Activated naive CD8-positive, alpha-beta T cell treated with anti-CD3 and anti-CD28 coated beads, Interleukin-2, amount 10 ng/mL, durations not matched to agents 7 days and 5 days (primary cell): Measurements from ENCODE around the gene ITIH5. TPM values are rescaled to one million over a fixed set of nuclear protein-coding genes. Genes with fewer than 3 reads are reported as not detected.

Experiments
- ATAC-seq: fragments of 150-1000 bp; cut with Tn5 transposase; one replicate; pipeline ENCODE4 v1.10.0; 2021; ENCODE audit warnings: low read depth, moderate library complexity
- POLR2A ChIA-PET: fragments of 350-600 bp; sonication (Branson Sonifier 250); formaldehyde crosslinking; loops from one replicate; lab custom pipeline; 2021; ENCODE audit warnings: antibody characterized with exemption; lab: Charles Lee
- DNase-seq: peaks from one replicate; pipeline ENCODE4 v3.0.0; 2021
- H3K27ac Mint-ChIP-seq: one replicate; pipeline ENCODE4 v1.8.0; 2022; ENCODE audit warnings: mild to moderate bottlenecking, mixed read lengths
- H3K27me3 Mint-ChIP-seq: one replicate; pipeline ENCODE4 v1.8.0; 2022; ENCODE audit warnings: mild to moderate bottlenecking, moderate library complexity, mixed read lengths
- H3K36me3 Mint-ChIP-seq: one replicate; pipeline ENCODE4 v1.8.0; 2021; ENCODE audit warnings: mild to moderate bottlenecking, mixed read lengths
- H3K4me1 Mint-ChIP-seq: one replicate; pipeline ENCODE4 v1.8.0; 2021; ENCODE audit warnings: mixed read lengths
- H3K4me3 Mint-ChIP-seq: one replicate; pipeline ENCODE4 v1.8.0; 2022; ENCODE audit warnings: mild to moderate bottlenecking, moderate library complexity, mixed read lengths
- H3K9me3 Mint-ChIP-seq: one replicate; pipeline ENCODE4 v1.8.0; 2021; ENCODE audit warnings: mixed read lengths
- total RNA-seq, 2 experiments: library from RNA; stranded (reverse); gene quantifications; one replicate each; pipeline ENCODE4 v1.2.3, GENCODE V29; 2021

Gene ITIH5
- total RNA-seq, 2 experiments from 2014 or later, result not detected

DNA sequence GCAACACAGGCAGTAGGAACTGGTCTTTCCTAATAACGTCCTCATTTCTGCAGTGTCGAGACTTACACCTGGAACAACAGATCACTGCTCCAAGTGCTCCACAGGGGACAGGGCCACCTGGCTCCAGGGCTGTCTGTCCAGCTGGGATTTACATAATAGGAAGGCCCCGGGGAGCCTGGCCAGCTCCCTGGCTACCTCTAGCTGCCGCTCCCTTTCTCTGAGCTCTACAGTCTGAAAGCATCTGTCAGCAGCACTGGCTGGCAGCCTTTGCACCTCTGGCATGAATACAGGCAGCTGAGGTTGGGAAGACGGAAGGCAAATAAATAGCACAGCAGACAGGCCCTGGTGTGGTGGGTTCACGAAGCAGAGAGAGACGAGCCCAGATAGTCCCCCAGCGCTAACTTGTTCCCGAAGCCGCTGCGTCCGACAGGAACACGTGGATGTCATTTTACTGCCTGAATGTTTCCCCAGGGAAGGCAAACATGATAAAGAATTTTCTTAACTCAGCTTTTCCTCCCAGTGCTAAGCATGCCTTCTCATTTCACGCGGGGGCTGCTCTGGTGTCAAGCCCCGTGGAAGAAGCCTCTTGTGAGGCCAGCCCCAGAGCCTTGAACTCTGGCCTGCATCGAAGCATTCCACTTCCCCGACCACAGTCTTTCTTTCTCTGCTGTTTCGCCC, 105.4 kb downstream of the ITIH5 start:
- DNase-seq (no peak), ATAC-seq (no peak)
- Mint-ChIP-seq H3K27ac (no peak overlapping the region), H3K9me3 (no peaks in the 10 kb centered on the region), H3K36me3 (no peaks in the 10 kb centered on the region), H3K27me3 (peaks cover 9% of the 10 kb centered on the region), H3K4me3 (no peak overlapping the region), H3K4me1 (peaks cover 2% of the 10 kb centered on the region)
- POLR2A ChIA-PET, result no interaction called here

DNA sequence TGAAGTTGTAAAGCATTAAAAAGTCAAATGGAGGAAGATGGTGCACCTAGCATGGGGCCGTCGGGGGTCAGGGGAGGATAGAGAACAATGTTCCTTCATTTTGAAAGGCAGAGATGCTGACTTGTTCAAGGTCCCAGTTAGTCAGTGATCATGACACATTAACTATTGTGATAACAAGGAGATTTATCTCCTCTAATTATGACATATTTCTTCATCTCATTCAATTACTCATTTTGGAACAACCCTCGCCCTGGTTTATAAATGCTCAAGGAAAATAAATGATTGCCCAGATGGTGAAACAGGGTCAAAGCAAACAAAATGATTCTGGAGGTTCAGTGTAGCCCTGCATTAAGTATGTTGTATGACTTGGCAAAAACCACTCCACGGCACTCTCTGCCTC, 106.2 kb downstream of the ITIH5 start:
- H3K27me3 Mint-ChIP-seq, result peaks cover 9% of the 10 kb centered on the region
- DNase-seq, result no peak
- H3K27ac Mint-ChIP-seq, result no peak overlapping the region
- H3K4me3 Mint-ChIP-seq, result no peak overlapping the region
- POLR2A ChIA-PET, result no interaction called here
- no peaks in the 10 kb centered on the region for H3K36me3 Mint-ChIP-seq
- peaks cover 5% of the 10 kb centered on the region for H3K4me1 Mint-ChIP-seq
- ATAC-seq, result no peak
- H3K9me3 Mint-ChIP-seq, result no peaks in the 10 kb centered on the region

GRCh38 chr10:7559386-7559785, 107.4 kb downstream of the ITIH5 start:
- H3K27me3 Mint-ChIP-seq, result peaks cover 10% of the 10 kb centered on the region
- H3K27ac Mint-ChIP-seq, result no peak overlapping the region
- POLR2A ChIA-PET, result no interaction called here
- no peak overlapping the region for H3K4me3 Mint-ChIP-seq
- no peaks in the 10 kb centered on the region for H3K36me3 Mint-ChIP-seq
- H3K9me3 Mint-ChIP-seq, result no peaks in the 10 kb centered on the region
- DNase-seq, result no peak
- H3K4me1 Mint-ChIP-seq, result peaks cover 5% of the 10 kb centered on the region
- no peak for ATAC-seq

DNA sequence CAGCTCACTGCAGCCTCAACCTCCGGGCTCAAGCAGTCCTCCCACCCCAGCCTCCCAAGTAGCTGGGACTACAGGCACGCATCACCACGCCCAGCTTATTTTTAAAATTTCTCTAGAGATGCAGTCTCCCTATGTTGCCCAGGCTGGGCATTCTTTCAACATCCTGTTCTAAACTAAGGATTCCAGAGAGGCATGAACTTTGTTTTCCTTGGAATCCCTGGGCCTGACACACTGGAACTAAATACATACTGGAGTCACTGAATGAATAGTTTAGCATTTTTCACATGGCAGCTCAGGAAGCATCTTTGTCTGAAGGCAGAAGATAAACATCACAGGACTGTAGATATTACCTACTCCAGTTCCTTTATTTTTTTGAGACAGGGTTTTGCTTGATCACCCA, 108.7 kb downstream of the ITIH5 start:
- Mint-ChIP-seq H3K4me1 (peaks cover 5% of the 10 kb centered on the region), H3K9me3 (no peaks in the 10 kb centered on the region), H3K27ac (no peak overlapping the region), H3K4me3 (no peak overlapping the region), H3K36me3 (no peaks in the 10 kb centered on the region), H3K27me3 (peaks cover 10% of the 10 kb centered on the region)
- POLR2A ChIA-PET, result no interaction called here
- DNase-seq, result no peak
- no peak for ATAC-seq

DNA sequence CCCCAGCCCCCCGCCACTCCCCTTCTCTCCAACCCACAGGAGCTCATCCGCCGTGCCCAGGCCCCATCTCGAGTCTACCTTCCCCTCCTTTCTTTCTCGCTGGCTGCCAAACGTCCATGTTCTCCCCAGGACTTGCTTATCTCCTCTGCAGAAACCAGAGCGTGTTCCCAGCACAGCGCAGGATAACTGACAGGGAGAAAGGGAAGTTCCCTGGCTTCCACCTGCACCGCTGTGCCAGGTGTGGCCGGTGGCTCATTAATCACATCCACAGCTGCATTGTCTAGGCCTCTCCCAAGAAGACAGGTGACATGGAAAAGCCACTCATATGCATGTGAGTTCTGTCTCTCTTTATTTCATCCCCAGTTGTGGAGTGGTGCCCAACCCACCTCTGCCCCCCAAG, 113.2 kb downstream of the ITIH5 start:
- Mint-ChIP-seq H3K9me3 (no peaks in the 10 kb centered on the region), H3K36me3 (no peaks in the 10 kb centered on the region), H3K27me3 (peaks cover 8% of the 10 kb centered on the region), H3K4me3 (no peak overlapping the region), H3K4me1 (peaks cover 2% of the 10 kb centered on the region), H3K27ac (no peak overlapping the region)
- DNase-seq (no peak), ATAC-seq (no peak)
- POLR2A ChIA-PET, result interaction anchor here (0.6 kb wide), 1 partner anchor 21 kb away, joined by 6 read pairs; no protein-coding TSS in a partner anchor

DNA sequence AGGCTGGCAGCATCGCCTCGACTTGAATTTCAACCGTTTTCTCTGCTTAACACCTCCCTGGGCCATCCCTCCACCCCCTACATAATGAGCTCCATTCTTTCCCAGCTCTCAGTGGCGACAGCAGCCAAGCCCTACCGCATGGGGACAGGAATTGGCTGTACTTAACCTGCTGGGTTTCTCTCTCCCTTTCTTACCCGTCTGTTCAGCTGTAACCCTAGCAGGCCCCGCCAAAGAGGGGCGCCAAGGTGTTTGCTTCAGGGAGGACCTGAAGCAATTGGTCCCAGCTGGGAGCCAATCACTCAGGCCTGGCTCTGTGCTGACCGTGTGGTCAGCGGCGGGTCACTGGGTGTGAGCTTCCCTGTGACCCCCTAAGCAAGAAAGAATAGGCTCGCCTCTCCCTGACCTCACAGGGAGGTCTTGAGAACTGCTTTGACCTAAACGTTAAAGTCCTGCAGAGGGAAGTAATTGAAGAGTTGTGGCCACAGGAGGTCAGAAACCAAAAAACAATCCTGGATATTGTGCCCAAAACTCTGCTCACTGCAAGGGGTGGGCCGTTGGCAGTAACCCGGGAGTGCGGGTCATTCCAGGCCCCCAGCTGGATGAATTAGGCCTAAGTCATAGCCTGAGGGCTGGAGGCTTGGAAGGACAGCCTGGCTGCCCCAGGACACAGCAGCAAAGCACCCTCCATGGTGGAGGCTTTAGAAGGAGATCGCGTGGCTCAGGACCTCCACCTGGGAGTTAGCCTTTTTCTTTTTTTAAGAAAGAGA, 114.6 kb downstream of the ITIH5 start:
- H3K36me3 Mint-ChIP-seq, result no peaks in the 10 kb centered on the region
- peaks cover 8% of the 10 kb centered on the region for H3K27me3 Mint-ChIP-seq
- H3K4me1 Mint-ChIP-seq, result peaks cover 2% of the 10 kb centered on the region
- POLR2A ChIA-PET, result no interaction called here
- peak overlapping the region; percentile 55 for H3K27ac Mint-ChIP-seq
- no peaks in the 10 kb centered on the region for H3K9me3 Mint-ChIP-seq
- ATAC-seq, result no peak
- H3K4me3 Mint-ChIP-seq, result no peak overlapping the region
- no peak for DNase-seq

GRCh38 chr10:7551289-7551688, 115.5 kb downstream of the ITIH5 start:
- ATAC-seq, result no peak

DNA sequence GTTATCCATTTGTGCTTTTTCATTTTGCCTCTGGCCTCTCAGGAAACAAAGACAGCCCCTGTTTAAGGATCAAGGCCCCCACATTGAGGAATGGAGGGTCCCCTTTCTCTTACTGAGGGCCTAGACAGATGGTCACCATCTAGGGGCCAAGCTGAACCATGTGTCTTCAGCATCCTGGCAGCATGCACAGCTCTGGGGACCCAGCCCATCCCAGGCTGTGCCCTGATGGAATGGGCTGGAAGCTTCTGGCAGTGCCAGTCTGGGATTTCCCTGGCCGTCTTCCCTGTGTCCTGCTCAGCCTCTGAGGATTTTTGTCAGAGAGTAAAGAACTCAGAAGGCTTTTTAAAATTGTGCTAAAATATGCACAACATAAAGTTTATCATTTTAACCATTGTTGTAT, 116.8 kb downstream of the ITIH5 start:
- H3K9me3 Mint-ChIP-seq, result no peaks in the 10 kb centered on the region
- H3K27ac Mint-ChIP-seq, result no peak overlapping the region
- no peak for DNase-seq
- H3K4me1 Mint-ChIP-seq, result no peaks in the 10 kb centered on the region
- H3K4me3 Mint-ChIP-seq, result no peak overlapping the region
- no peak for ATAC-seq
- peaks cover 6% of the 10 kb centered on the region for H3K27me3 Mint-ChIP-seq
- POLR2A ChIA-PET, result no interaction called here
- H3K36me3 Mint-ChIP-seq, result no peaks in the 10 kb centered on the region

More at GRCh38 chr10:7551289-7551688, 115.5 kb downstream of the ITIH5 start:
- Mint-ChIP-seq H3K4me1 (peaks cover 2% of the 10 kb centered on the region), H3K4me3 (no peak overlapping the region), H3K27me3 (peaks cover 6% of the 10 kb centered on the region), H3K36me3 (no peaks in the 10 kb centered on the region), H3K27ac (no peak overlapping the region), H3K9me3 (no peaks in the 10 kb centered on the region)
- POLR2A ChIA-PET, result no interaction called here
- no peak for DNase-seq

GRCh38 chr10:7547829-7548228, 118.9 kb downstream of the ITIH5 start:
- no peak for ATAC-seq
- no peak for DNase-seq
- H3K9me3 Mint-ChIP-seq, result no peaks in the 10 kb centered on the region
- POLR2A ChIA-PET, result interaction anchor here (0.6 kb wide), 1 partner anchor 137 kb away, joined by 3 read pairs; the partner anchor contains the start of gene SFMBT2
- H3K4me3 Mint-ChIP-seq, result no peak overlapping the region
- no peaks in the 10 kb centered on the region for H3K36me3 Mint-ChIP-seq
- H3K27me3 Mint-ChIP-seq, result peaks cover 4% of the 10 kb centered on the region
- H3K4me1 Mint-ChIP-seq, result no peaks in the 10 kb centered on the region
- H3K27ac Mint-ChIP-seq, result no peak overlapping the region

GRCh38 chr10:7547206-7547605, 119.6 kb downstream of the ITIH5 start:
- no peak overlapping the region for H3K27ac Mint-ChIP-seq
- H3K4me3 Mint-ChIP-seq, result no peak overlapping the region
- DNase-seq (no peak), ATAC-seq (no peak)
- H3K4me1 Mint-ChIP-seq, result no peaks in the 10 kb centered on the region
- H3K36me3 Mint-ChIP-seq, result no peaks in the 10 kb centered on the region
- POLR2A ChIA-PET, result interaction anchor here (0.6 kb wide), 1 partner anchor 137 kb away, joined by 3 read pairs; the partner anchor contains the start of gene SFMBT2
- H3K27me3 Mint-ChIP-seq, result peaks cover 4% of the 10 kb centered on the region
- H3K9me3 Mint-ChIP-seq, result no peaks in the 10 kb centered on the region

DNA sequence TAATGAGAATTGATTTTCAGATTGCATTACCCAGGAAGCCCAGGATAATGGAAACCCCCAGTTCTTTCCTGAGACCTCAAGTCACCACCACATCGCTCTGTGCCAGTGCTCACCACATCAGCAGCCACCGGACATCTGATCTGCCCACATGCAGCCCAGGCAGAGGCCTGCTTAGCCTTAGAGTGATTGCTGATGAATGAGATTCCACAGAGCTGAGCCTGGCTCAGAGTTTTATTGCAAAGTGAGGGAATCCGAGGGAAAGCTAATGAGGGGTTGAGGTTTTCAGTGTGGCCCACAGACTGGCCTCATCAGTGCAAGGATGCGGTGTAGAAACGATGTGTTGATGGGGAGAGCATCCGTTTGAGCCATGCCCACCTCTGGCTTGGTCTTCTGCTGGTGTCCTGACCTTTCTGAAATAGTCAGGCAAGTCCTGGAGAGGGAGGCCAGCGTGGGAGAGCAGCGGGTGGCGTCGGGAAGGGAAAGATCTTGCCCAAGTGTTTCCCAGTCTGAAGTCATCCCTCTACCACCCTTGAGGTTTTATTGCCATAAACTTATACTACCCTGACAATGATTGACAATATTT, 120.3 kb downstream of the ITIH5 start:
- POLR2A ChIA-PET, result no interaction called here
- H3K36me3 Mint-ChIP-seq, result no peaks in the 10 kb centered on the region
- no peaks in the 10 kb centered on the region for H3K4me1 Mint-ChIP-seq
- DNase-seq, result no peak
- H3K9me3 Mint-ChIP-seq, result no peaks in the 10 kb centered on the region
- peaks cover 4% of the 10 kb centered on the region for H3K27me3 Mint-ChIP-seq
- ATAC-seq, result no peak
- H3K4me3 Mint-ChIP-seq, result no peak overlapping the region
- H3K27ac Mint-ChIP-seq, result no peak overlapping the region

GRCh38 chr10:7545792-7546191, 121.0 kb downstream of the ITIH5 start:
- ATAC-seq (no peak), DNase-seq (no peak)
- H3K4me3 Mint-ChIP-seq, result no peak overlapping the region
- H3K36me3 Mint-ChIP-seq, result no peaks in the 10 kb centered on the region
- POLR2A ChIA-PET, result no interaction called here
- peaks cover 4% of the 10 kb centered on the region for H3K27me3 Mint-ChIP-seq
- no peaks in the 10 kb centered on the region for H3K4me1 Mint-ChIP-seq
- H3K9me3 Mint-ChIP-seq, result no peaks in the 10 kb centered on the region
- no peak overlapping the region for H3K27ac Mint-ChIP-seq

DNA sequence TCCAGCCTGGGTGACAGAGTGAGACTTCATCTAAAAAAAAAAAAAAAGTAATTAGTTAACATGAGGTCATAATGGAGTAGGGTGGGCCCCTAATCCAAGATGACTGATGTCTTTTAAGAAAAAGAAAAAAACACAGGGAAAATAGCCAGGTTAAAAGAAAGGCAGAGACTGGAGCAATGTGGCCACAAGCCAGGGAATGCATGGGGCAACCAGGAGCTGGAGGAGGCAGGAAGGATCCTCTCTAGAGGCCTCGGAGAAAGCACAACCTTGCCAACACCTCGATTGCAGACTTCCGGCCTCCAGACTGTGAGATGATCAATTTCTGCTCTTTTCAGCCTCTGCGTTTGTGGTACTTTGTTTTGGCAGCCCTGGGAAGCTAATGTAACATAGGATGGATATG, 121.5 kb downstream of the ITIH5 start:
- POLR2A ChIA-PET, result no interaction called here
- Mint-ChIP-seq H3K9me3 (no peaks in the 10 kb centered on the region), H3K27me3 (peaks cover 4% of the 10 kb centered on the region), H3K36me3 (no peaks in the 10 kb centered on the region), H3K27ac (no peak overlapping the region), H3K4me1 (no peaks in the 10 kb centered on the region), H3K4me3 (no peak overlapping the region)
- ATAC-seq (no peak), DNase-seq (no peak)
